ENCODE measurements around the gene TRABD2B.

GRCh38 chr1:47911892-47912291, 85.3 kb downstream of the TRABD2B start:
- TF ChIP-seq POLR2A (IDR thresholded peaks at IDR 0.05) (no peak), CTCF (IDR thresholded peaks at IDR 0.05) (no peak)
